Upper lobe of left lung (tissue), 4 donors: ENCODE data around the gene S100G.

Experiments
- POLR2A ChIP-seq, 4 donors: fragments of 450-650 bp; IDR thresholded peaks; one replicate each; pipeline ENCODE4 v1.5.1; 2016 to 2017; ENCODE audit warnings: antibody characterized with exemption in 4 of 4, mild to moderate bottlenecking in 2 of 4
- POLR2AphosphoS5 ChIP-seq, 2 donors: sonication (generic); formaldehyde crosslinking; IDR thresholded peaks; one replicate each; pipeline ENCODE4 v1.5.1; 2017; ENCODE audit warnings: antibody characterized with exemption in 2 of 2
- TF ChIP-seq, protein P1 (sequence below), 6 experiments: fragments of 450-650 bp in 4 of 6; fragments of 200-600 bp in 2 of 6; sonication (generic) in 2 of 6; IDR thresholded peaks; one replicate each; pipeline ENCODE4 v1.5.1; 2016 to 2019; ENCODE audit warnings: antibody characterized with exemption in 6 of 6

DNA sequence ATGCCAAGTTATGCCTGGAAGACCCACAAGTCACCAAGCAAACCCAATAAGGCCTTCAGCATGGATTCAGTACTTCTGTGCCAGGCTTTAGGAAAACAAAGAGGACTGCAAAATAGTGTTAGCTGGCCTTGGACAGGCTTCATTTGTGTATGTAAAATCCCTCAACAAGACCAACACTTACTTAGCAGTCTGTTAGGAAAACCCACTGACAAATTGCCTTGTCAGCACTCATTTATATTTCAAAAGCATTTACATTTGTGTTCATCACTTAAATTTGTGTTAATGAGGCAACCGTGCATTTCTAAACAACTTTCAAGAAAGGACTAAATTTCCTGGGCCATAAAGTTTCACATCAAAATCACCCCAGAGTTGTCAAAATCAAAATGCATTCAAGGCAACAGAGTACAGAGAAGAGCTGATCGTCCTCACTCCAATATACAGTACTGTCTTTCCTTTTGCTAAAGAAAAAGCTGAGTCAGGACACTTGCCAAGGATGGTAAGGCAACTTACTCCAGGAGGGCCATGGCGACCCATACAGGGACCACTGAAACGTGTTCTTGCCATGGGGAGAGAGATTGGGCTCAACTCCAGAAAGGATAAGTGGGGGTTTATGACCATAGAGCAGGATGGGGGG lies 1.6 kb downstream of the S100G start:
- TF ChIP-seq POLR2AphosphoS5 (IDR thresholded peaks at IDR 0.05) (no peak), POLR2A (IDR thresholded peaks at IDR 0.05) (no peak)
- TF ChIP-seq, protein P1, sequence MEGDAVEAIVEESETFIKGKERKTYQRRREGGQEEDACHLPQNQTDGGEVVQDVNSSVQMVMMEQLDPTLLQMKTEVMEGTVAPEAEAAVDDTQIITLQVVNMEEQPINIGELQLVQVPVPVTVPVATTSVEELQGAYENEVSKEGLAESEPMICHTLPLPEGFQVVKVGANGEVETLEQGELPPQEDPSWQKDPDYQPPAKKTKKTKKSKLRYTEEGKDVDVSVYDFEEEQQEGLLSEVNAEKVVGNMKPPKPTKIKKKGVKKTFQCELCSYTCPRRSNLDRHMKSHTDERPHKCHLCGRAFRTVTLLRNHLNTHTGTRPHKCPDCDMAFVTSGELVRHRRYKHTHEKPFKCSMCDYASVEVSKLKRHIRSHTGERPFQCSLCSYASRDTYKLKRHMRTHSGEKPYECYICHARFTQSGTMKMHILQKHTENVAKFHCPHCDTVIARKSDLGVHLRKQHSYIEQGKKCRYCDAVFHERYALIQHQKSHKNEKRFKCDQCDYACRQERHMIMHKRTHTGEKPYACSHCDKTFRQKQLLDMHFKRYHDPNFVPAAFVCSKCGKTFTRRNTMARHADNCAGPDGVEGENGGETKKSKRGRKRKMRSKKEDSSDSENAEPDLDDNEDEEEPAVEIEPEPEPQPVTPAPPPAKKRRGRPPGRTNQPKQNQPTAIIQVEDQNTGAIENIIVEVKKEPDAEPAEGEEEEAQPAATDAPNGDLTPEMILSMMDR (IDR thresholded peaks at IDR 0.05): no peak
